HG03354 (cell line): ENCODE data around the gene RMND5B.
"Not testable (repeated sequence)": the region's sequence is repeated elsewhere in the genome, so short reads cannot be mapped to it uniquely, and the experiment has no call there.

Experiments used
- ATAC-seq: cut with Tn5 transposase; IDR thresholded peaks from one replicate; pipeline ENCODE4 v1.9.1; 2021; ENCODE audit warnings: mild to moderate bottlenecking; ENCODE audit not compliant: unreplicated experiment, poor library complexity, severe bottlenecking

The RMND5B gene

GRCh38 chr5:178130576-178131445 lies at the start of gene RMND5B:
RMND5B (plus strand) TSS chr5:178131014; CDS start chr5:178138120, 7,106 bp downstream.
- ATAC-seq, result peak; percentile 91

- ATAC-seq, result no peak
Observed at GRCh38 chr5:178081571-178082243, 49.1 kb upstream of the RMND5B start.

GRCh38 chr5:178083922-178084321 lies 46.9 kb upstream of the RMND5B start:
- ATAC-seq, result no peak

GRCh38 chr5:178085316-178085715 lies 45.5 kb upstream of the RMND5B start:
- no peak for ATAC-seq

- no peak for ATAC-seq
Observed at GRCh38 chr5:178086266-178086665, 44.5 kb upstream of the RMND5B start.

- not testable (repeated sequence) for ATAC-seq
Observed at GRCh38 chr5:178087199-178087598, 43.6 kb upstream of the RMND5B start.

GRCh38 chr5:178090856-178091255 lies 40.0 kb upstream of the RMND5B start:
- ATAC-seq, result no peak

GRCh38 chr5:178093134-178093533 lies 37.7 kb upstream of the RMND5B start:
- no peak for ATAC-seq

GRCh38 chr5:178094345-178094744 lies 36.5 kb upstream of the RMND5B start:
- ATAC-seq, result no peak

GRCh38 chr5:178098685-178099084 lies 32.1 kb upstream of the RMND5B start:
- no peak for ATAC-seq

GRCh38 chr5:178103612-178104011 lies 27.2 kb upstream of the RMND5B start:
- ATAC-seq, result no peak

- no peak for ATAC-seq
Observed at GRCh38 chr5:178104492-178104891, 26.3 kb upstream of the RMND5B start.

- ATAC-seq, result no peak
Observed at GRCh38 chr5:178106086-178106485, 24.7 kb upstream of the RMND5B start.

- ATAC-seq, result no peak
Observed at GRCh38 chr5:178106556-178107239, 24.1 kb upstream of the RMND5B start.

- no peak for ATAC-seq
Observed at GRCh38 chr5:178107756-178108310, 23.0 kb upstream of the RMND5B start.

- no peak for ATAC-seq
Observed at GRCh38 chr5:178108446-178108845, 22.4 kb upstream of the RMND5B start.

GRCh38 chr5:178108966-178109365 lies 21.8 kb upstream of the RMND5B start:
- ATAC-seq, result no peak

GRCh38 chr5:178110511-178110910 lies 20.3 kb upstream of the RMND5B start:
- ATAC-seq, result no peak

GRCh38 chr5:178111925-178112324 lies 18.9 kb upstream of the RMND5B start:
- ATAC-seq, result no peak

GRCh38 chr5:178112545-178112944 lies 18.3 kb upstream of the RMND5B start:
- ATAC-seq, result no peak
